CD4-positive, alpha-beta T cell treated with Interleukin-17A for 1 hour (primary cell): ENCODE measurements around the gene ZSCAN4.

ENCODE experiments used
- DNase-seq: peaks from one replicate; pipeline ENCODE4 v3.0.0-alpha.2; 2020

ZSCAN4 gene, protein sequence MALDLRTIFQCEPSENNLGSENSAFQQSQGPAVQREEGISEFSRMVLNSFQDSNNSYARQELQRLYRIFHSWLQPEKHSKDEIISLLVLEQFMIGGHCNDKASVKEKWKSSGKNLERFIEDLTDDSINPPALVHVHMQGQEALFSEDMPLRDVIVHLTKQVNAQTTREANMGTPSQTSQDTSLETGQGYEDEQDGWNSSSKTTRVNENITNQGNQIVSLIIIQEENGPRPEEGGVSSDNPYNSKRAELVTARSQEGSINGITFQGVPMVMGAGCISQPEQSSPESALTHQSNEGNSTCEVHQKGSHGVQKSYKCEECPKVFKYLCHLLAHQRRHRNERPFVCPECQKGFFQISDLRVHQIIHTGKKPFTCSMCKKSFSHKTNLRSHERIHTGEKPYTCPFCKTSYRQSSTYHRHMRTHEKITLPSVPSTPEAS

GRCh38 chr19:57668635-57669034, at the start of gene ZSCAN4:
Gene ZSCAN4, plus strand, starts transcription at chr19:57668935. Its CDS starts 7,211 bp downstream, at chr19:57676146.
- no peak for DNase-seq

- DNase-seq: no peak
These were observed 47.9 kb upstream of the ZSCAN4 start for GRCh38 chr19:57620673-57621348.

- DNase-seq: no peak
These were observed 45.6 kb upstream of the ZSCAN4 start for GRCh38 chr19:57623091-57623490.

GRCh38 chr19:57632987-57633831, 35.5 kb upstream of the ZSCAN4 start, which contains the start of gene ZNF211:
Gene ZNF211, plus strand, starts transcription at chr19:57633168. Its CDS starts 179 bp downstream, at chr19:57633347.
- DNase-seq: peak; percentile 93

DNA sequence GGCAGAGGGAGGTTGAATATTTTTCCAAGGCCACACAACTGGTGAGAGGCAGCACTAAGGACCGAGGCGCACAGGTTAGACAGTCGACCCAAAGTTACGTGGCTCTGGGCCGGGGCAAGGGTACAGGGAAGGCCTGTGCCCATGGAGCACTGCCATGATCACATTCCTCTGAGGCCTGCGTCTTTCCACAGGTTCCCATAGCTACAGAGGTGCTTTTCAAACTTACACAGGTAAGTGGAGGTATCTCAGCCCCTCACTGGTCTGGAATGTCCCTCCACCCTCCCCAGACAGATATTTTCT, 35.0 kb upstream of the ZSCAN4 start:
- DNase-seq: no peak

DNA sequence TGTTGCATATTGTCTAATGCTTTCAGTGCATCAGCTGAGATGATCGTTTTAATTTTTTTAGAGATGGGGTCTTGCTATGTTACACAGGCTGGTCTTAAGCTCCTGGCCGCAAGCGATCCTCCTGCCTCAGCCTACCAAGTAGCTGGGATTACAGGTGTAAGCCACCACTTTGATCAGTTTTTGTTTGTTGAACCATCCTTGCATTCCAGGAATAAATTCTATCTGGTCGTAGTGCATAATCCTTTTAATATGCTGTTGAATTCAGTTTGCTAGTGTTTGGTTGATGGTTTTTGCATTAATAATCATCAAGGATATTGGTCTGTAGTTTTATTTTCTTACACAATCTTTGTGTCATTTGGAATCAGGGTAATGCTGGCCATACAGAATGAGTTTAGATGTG, 31.4 kb upstream of the ZSCAN4 start:
- DNase-seq: no peak

GRCh38 chr19:57641715-57642234, 27.0 kb upstream of the ZSCAN4 start:
- no peak for DNase-seq

GRCh38 chr19:57642396-57643046, 26.2 kb upstream of the ZSCAN4 start:
- DNase-seq: no peak

- no peak for DNase-seq
These were observed 25.0 kb upstream of the ZSCAN4 start for GRCh38 chr19:57643734-57644133.

GRCh38 chr19:57648331-57649003, 20.3 kb upstream of the ZSCAN4 start:
- DNase-seq: no peak

DNA sequence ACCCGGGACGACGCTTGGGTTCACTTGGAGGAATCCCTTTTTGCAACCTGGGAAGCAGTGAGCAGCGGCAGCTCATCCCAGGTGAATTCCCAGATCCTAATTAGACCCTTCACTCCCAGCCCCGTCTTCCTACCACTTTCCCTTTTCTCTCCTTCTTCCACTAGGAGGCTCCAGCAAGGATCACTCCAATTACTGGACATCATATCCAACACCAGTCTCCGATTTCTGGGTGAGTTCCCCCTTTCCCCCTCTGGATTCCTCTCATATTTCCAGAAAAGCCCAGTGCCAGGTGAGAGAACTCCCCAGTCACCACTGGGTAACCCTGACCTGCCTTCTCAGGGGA, 17.1 kb upstream of the ZSCAN4 start:
- DNase-seq: no peak

DNA sequence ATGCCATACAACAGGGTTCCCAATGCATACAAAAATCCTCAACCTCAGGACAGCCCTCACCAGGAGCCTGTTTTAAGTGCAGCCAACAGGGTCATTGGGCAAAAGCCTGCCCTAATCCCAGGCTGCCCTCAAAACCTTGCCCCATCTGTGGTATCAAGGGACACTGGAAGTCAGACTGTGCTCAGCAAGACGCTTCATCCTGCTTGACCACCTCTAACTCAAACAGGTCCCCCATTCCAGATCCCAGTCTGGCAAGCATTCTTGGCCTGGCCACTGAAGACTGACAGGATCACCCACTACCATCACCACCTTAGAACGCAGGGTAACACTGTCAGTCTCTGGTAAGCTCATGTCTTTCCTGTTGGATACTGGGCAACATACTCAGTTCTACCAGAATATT, 15.0 kb upstream of the ZSCAN4 start:
- no peak for DNase-seq

- no peak for DNase-seq
These were observed 13.3 kb upstream of the ZSCAN4 start for GRCh38 chr19:57655443-57655842.

DNA sequence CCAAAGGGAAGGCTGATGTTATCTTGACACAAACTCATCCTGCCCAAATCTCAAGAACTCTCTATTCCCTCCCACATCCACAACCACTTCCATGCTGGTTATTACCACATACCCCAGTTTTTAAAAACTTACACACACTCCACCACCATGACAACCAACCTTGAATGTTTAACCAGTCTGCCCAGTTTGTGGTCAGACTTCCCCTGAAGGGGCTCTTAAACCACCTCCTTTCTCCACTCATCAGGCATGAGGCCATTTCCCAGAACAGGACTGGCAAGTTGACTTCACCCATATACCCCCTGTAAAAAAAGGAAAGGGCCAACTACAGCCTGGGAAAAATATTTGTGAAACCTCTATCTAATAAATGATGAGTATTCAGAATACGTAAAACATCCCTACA, 12.4 kb upstream of the ZSCAN4 start:
- DNase-seq: no peak

DNA sequence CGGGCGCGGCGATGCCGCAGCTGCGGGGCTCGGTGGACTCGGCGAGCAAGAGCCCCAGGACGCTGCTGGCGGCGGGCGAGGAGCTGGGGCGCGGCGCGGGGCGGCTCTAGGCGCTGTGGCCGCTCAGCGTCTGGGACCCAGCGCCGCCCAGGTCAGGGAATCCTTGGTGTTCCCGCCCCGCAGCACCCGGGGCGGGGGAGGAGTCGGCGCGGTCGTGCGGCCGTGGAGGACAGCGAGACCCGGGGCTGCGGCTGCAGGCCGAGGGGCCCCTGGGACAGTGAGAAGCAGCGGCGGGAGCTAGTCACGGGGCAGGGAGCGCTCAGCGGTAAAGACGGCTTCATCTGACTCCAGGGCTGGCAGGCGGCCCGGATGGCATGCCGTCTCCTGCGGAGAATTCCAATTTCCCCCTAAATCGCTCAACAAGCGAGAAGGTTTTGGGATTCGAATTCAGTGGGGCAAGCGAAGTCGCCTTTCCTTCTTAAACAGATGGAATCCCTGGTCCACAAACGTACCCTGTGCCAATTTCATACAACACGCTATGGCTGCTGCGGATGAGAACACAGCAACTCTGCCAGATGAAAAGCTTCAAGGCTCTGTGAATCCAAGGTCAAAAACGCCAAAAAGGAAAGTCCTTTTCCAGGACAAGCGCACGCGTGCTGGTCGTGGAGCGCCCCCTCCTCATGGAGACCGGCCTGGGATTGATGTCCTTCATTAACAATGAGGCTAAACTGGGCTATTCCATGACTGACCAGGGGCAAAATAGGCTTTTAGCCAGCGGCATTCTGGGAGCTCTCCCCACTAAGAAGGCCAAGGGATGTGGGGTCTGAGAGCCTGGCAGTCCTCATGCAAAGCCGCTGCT, 4.2 kb upstream of the ZSCAN4 start:
- DNase-seq: no peak

DNA sequence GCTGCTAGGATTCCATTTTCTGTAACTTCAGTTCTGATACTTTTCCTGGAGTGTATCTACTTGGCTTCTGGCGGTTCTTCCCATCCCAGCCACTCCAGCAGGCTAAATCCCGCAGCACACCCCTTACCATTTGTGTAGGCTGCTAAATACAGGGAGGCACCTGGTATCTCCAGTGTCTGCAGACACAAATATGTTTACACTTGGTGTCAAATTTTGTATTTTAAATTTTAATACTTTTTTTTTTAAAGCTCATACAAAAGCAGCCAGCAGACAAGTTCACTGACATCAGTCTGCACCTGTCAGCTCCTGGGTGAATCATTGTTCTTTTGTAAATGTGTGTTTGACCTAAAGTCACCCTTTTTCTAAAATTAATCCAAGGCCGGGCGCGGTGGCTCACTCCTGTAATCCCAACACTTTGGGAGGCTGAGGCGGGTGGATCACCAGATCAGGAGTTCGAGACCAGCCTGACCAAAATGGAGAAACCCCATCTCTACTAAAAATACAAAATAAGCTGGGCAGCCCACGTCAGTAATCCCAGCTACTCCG, 3.4 kb upstream of the ZSCAN4 start:
- DNase-seq: no peak

- no peak for DNase-seq
These were observed 1.5 kb upstream of the ZSCAN4 start for GRCh38 chr19:57667228-57667627.

- DNase-seq: no peak
These were observed 2.6 kb downstream of the ZSCAN4 start for GRCh38 chr19:57671124-57671895.

GRCh38 chr19:57672466-57672865, 3.7 kb downstream of the ZSCAN4 start:
- no peak for DNase-seq

DNA sequence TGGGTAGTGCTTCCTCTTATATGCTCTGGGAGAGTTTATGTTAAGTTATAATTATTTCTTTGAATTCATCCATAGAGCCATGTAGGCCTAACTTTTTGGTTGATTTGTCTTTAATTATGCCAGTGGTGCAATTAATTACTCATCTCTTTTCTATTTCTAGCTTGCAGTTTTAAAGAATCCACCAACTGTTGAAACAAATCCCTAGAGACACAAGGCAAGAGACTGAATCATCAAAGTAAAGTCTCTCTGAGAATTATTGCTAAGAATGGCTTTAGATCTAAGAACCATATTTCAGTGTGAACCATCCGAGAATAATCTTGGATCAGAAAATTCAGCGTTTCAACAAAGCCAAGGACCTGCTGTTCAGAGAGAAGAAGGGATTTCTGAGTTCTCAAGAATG, 7.1 kb downstream of the ZSCAN4 start:
- no peak for DNase-seq
